ENCODE measurements around the gene CYTH2. TPM values are rescaled to one million over a fixed set of nuclear protein-coding genes. Genes with fewer than 3 reads are reported as not detected.

Gene CYTH2
- total and polyA plus RNA-seq, 9 of the 15 experiments (the other 6 are each of a cell fraction or from before 2014, with no cell fraction given) = 1.8 to 45.2 (median 23.8) TPM

DNA sequence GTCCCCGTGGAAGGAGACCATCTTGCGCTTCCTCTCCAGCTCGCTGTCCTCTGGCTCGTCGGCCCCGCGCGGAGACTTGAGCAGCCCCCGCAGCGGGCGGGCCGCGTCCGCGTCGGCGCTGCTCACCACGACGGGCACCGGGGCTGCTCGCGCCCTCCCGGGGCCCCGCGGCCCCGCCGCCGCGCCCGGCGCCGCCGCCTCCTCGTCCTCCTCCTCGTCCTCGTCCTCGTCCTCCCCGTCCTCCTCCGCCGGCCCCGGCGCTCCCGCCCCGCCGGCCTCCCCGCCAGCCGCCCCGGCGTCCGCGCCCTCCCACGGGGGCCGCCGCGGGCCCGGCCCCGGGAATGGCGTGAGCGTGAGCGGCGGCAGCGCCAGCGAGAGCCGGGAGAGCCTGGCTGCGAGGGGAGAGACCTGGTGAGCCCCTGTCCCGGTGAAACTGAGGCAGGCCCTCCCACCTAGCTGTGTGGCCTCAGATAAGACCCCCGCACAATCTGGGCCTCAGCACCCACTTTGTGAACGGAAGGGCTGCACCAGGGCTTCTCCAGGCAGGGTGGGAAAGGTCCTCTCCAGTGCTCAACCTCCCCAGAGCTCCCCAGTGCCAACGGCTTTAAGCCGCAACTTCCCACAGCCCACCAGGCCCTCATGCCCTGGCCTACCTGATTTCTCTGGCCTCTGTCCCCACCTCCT lies 24.7 kb downstream of the CYTH2 start (continued):
- peak; percentile 49 for TF ChIP-seq CCNT2 (IDR thresholded peaks at IDR 0.05; ENCODE audit: borderline replicate concordance, extremely low read depth, insufficient read length, low read depth, low read length)
- TF ChIP-seq, protein P1, sequence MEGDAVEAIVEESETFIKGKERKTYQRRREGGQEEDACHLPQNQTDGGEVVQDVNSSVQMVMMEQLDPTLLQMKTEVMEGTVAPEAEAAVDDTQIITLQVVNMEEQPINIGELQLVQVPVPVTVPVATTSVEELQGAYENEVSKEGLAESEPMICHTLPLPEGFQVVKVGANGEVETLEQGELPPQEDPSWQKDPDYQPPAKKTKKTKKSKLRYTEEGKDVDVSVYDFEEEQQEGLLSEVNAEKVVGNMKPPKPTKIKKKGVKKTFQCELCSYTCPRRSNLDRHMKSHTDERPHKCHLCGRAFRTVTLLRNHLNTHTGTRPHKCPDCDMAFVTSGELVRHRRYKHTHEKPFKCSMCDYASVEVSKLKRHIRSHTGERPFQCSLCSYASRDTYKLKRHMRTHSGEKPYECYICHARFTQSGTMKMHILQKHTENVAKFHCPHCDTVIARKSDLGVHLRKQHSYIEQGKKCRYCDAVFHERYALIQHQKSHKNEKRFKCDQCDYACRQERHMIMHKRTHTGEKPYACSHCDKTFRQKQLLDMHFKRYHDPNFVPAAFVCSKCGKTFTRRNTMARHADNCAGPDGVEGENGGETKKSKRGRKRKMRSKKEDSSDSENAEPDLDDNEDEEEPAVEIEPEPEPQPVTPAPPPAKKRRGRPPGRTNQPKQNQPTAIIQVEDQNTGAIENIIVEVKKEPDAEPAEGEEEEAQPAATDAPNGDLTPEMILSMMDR (IDR thresholded peaks at IDR 0.05 in 2 of 3, conservative IDR thresholded peaks at IDR 0.05 in 1 of 3; ENCODE audit: insufficient read depth in 2 of 3, low read depth in 1 of 3, low read length in 3 of 3) = no peak
- TF ChIP-seq, protein P2, sequence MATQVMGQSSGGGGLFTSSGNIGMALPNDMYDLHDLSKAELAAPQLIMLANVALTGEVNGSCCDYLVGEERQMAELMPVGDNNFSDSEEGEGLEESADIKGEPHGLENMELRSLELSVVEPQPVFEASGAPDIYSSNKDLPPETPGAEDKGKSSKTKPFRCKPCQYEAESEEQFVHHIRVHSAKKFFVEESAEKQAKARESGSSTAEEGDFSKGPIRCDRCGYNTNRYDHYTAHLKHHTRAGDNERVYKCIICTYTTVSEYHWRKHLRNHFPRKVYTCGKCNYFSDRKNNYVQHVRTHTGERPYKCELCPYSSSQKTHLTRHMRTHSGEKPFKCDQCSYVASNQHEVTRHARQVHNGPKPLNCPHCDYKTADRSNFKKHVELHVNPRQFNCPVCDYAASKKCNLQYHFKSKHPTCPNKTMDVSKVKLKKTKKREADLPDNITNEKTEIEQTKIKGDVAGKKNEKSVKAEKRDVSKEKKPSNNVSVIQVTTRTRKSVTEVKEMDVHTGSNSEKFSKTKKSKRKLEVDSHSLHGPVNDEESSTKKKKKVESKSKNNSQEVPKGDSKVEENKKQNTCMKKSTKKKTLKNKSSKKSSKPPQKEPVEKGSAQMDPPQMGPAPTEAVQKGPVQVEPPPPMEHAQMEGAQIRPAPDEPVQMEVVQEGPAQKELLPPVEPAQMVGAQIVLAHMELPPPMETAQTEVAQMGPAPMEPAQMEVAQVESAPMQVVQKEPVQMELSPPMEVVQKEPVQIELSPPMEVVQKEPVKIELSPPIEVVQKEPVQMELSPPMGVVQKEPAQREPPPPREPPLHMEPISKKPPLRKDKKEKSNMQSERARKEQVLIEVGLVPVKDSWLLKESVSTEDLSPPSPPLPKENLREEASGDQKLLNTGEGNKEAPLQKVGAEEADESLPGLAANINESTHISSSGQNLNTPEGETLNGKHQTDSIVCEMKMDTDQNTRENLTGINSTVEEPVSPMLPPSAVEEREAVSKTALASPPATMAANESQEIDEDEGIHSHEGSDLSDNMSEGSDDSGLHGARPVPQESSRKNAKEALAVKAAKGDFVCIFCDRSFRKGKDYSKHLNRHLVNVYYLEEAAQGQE (IDR thresholded peaks at IDR 0.05; ENCODE audit: borderline replicate concordance) = no peak
- TF ChIP-seq, protein P2 (CRISPR knock-in tag; IDR thresholded peaks at IDR 0.05; ENCODE audit: low read depth) = 0 out of 2 replicates have a peak, but pooled peaks have one; percentile 28
- TF ChIP-seq ZNF589 (CRISPR knock-in tag; IDR thresholded peaks at IDR 0.05; ENCODE audit: low read depth) = no peak
- TF ChIP-seq, protein P3, sequence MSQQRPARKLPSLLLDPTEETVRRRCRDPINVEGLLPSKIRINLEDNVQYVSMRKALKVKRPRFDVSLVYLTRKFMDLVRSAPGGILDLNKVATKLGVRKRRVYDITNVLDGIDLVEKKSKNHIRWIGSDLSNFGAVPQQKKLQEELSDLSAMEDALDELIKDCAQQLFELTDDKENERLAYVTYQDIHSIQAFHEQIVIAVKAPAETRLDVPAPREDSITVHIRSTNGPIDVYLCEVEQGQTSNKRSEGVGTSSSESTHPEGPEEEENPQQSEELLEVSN (IDR thresholded peaks at IDR 0.05; ENCODE audit: borderline replicate concordance in 1 of 2, extremely low read depth in 1 of 2, insufficient read depth in 1 of 2, insufficient read length in 1 of 2, low read depth in 1 of 2, low read length in 1 of 2, poor library complexity in 1 of 2, severe bottlenecking in 1 of 2) = peak; percentile 46
- TF ChIP-seq KDM2B (CRISPR knock-in tag; IDR thresholded peaks at IDR 0.05) = 0 out of 2 replicates have a peak, but pooled peaks have one; percentile 56
- no peak for TF ChIP-seq SAFB2 (IDR thresholded peaks at IDR 0.05; ENCODE audit: borderline replicate concordance, low read depth, low read length, severe bottlenecking)
- no peak for TF ChIP-seq NR2C2 (CRISPR knock-in tag; IDR thresholded peaks at IDR 0.05)
- 0 out of 2 replicates have a peak, but pooled peaks have one; percentile 41 for TF ChIP-seq NR2C2 (tag; IDR thresholded peaks at IDR 0.05)
- no peak for TF ChIP-seq SNRNP70 (optimal IDR thresholded peaks at IDR 0.05; ENCODE audit: low read depth, low read length)
- TF ChIP-seq TRIM24 (IDR thresholded peaks at IDR 0.05) = 0 out of 4 replicates have a peak, but pooled peaks of 1 of the 2 experiments have one; percentile 9
- peak; percentile 68; the same call in 1 of the 2 replicates for TF ChIP-seq L3MBTL2 (IDR thresholded peaks at IDR 0.05)
- no peak for TF ChIP-seq U2AF2 (optimal IDR thresholded peaks at IDR 0.05; ENCODE audit: low read depth, low read length)
- TF ChIP-seq MEF2D (tag; conservative IDR thresholded peaks at IDR 0.05; ENCODE audit: low read depth) = no peak
- peak; percentile 78 for TF ChIP-seq CXXC5 (CRISPR knock-in tag; IDR thresholded peaks at IDR 0.05)

All from K562 (cell line).